ENCODE results near the gene EIF4EBP2. TPM values are rescaled to one million over a fixed set of nuclear protein-coding genes. Genes with fewer than 3 reads are reported as not detected.

Gene EIF4EBP2
- total RNA-seq, 1 donor from 2014 or later: 122 TPM

- no peaks in the 10 kb centered on the region for H3K9me3 Mint-ChIP-seq
- Histone ChIP-seq H3K4me1 (peaks cover 4% of the 10 kb centered on the region), H4K20me1 (ENCODE audit: low read depth) (peaks cover 47% of the 10 kb centered on the region), H3F3A (ENCODE audit: low read depth) (no peaks in the 10 kb centered on the region), H3K36me3 (peaks cover 9% of the 10 kb centered on the region), H3K79me2 (ENCODE audit: low read depth) (peaks cover 65% of the 10 kb centered on the region), H3K4me3 (no peak overlapping the region), H3K9me3 (ENCODE audit: low read depth) (no peaks in the 10 kb centered on the region), H3K27ac (no peak overlapping the region), H3K27me3 (no peaks in the 10 kb centered on the region), H3K4me2 (no peak overlapping the region), H3K9ac (no peak overlapping the region), H2AFZ (replicated peaks) (no peak overlapping the region)
- H3K27ac Mint-ChIP-seq: no peak overlapping the region
- peaks cover 47% of the 10 kb centered on the region for H3K36me3 Mint-ChIP-seq
- H3K4me3 Mint-ChIP-seq: no peak overlapping the region
- DNase-seq (ENCODE audit: low spot score): no peak
- H3K27me3 Mint-ChIP-seq (ENCODE audit: insufficient read depth, low read depth): no peaks in the 10 kb centered on the region
- H3K4me1 Mint-ChIP-seq: peaks cover 1% of the 10 kb centered on the region
- TF ChIP-seq CTCF (IDR thresholded peaks at IDR 0.05): no peak
- TF ChIP-seq EZH2 (IDR thresholded peaks at IDR 0.05): no peak
- no peak for TF ChIP-seq EZH2phosphoT487 (IDR thresholded peaks at IDR 0.05)
These were observed 14.3 kb downstream of the EIF4EBP2 start for GRCh38 chr10:70418229-70418628.

GRCh38 chr10:70418713-70419112 lies 14.8 kb downstream of the EIF4EBP2 start:
- peaks cover 42% of the 10 kb centered on the region for H4K20me1 ChIP-seq (ENCODE audit: low read depth)
- no peak overlapping the region for H3K27ac Mint-ChIP-seq
- no peak overlapping the region for H3K4me3 ChIP-seq
- H3K4me2 ChIP-seq: no peak overlapping the region
- H3K4me1 Mint-ChIP-seq: peaks cover 6% of the 10 kb centered on the region
- H3K9me3 Mint-ChIP-seq: no peaks in the 10 kb centered on the region
- H2AFZ ChIP-seq (replicated peaks): no peak overlapping the region
- TF ChIP-seq CTCF (IDR thresholded peaks at IDR 0.05): no peak
- TF ChIP-seq EZH2 (IDR thresholded peaks at IDR 0.05): no peak
- no peak for TF ChIP-seq EZH2phosphoT487 (IDR thresholded peaks at IDR 0.05)
- no peaks in the 10 kb centered on the region for H3K9me3 ChIP-seq (ENCODE audit: low read depth)
- DNase-seq (ENCODE audit: low spot score): no peak
- peaks cover 12% of the 10 kb centered on the region for H3K36me3 ChIP-seq
- no peaks in the 10 kb centered on the region for H3K27me3 Mint-ChIP-seq (ENCODE audit: insufficient read depth, low read depth)
- peaks cover 4% of the 10 kb centered on the region for H3K4me1 ChIP-seq
- H3K27me3 ChIP-seq: no peaks in the 10 kb centered on the region
- no peaks in the 10 kb centered on the region for H3F3A ChIP-seq (ENCODE audit: low read depth)
- H3K27ac ChIP-seq: no peak overlapping the region
- H3K36me3 Mint-ChIP-seq: peaks cover 49% of the 10 kb centered on the region
- peaks cover 60% of the 10 kb centered on the region for H3K79me2 ChIP-seq (ENCODE audit: low read depth)
- no peak overlapping the region for H3K4me3 Mint-ChIP-seq
- H3K9ac ChIP-seq: no peak overlapping the region

- no peak overlapping the region for H3K4me2 ChIP-seq
- no peaks in the 10 kb centered on the region for H3K9me3 Mint-ChIP-seq
- no peak overlapping the region for H3K9ac ChIP-seq
- peaks cover 4% of the 10 kb centered on the region for H3K4me1 ChIP-seq
- peaks cover 51% of the 10 kb centered on the region for H3K36me3 Mint-ChIP-seq
- H3K27me3 ChIP-seq: no peaks in the 10 kb centered on the region
- H3K4me3 ChIP-seq: no peak overlapping the region
- H3K27ac ChIP-seq: no peak overlapping the region
- no peaks in the 10 kb centered on the region for H3F3A ChIP-seq (ENCODE audit: low read depth)
- peaks cover 12% of the 10 kb centered on the region for H3K36me3 ChIP-seq
- H3K79me2 ChIP-seq (ENCODE audit: low read depth): peaks cover 4% of the 10 kb centered on the region
- H3K9me3 ChIP-seq (ENCODE audit: low read depth): no peaks in the 10 kb centered on the region
- peaks cover 21% of the 10 kb centered on the region for H4K20me1 ChIP-seq (ENCODE audit: low read depth)
- H3K4me3 Mint-ChIP-seq: no peak overlapping the region
- DNase-seq (ENCODE audit: low spot score): no peak
- peaks cover 4% of the 10 kb centered on the region for H3K27me3 Mint-ChIP-seq (ENCODE audit: insufficient read depth, low read depth)
- H2AFZ ChIP-seq (replicated peaks): no peak overlapping the region
- H3K4me1 Mint-ChIP-seq: peaks cover 11% of the 10 kb centered on the region
- H3K27ac Mint-ChIP-seq: no peak overlapping the region
- TF ChIP-seq EZH2phosphoT487 (IDR thresholded peaks at IDR 0.05): no peak
- no peak for TF ChIP-seq CTCF (IDR thresholded peaks at IDR 0.05)
- TF ChIP-seq EZH2 (IDR thresholded peaks at IDR 0.05): no peak
These were observed 20.4 kb downstream of the EIF4EBP2 start for GRCh38 chr10:70424320-70424719.
